ENCODE measurements around the gene RALGPS2. TPM values are rescaled to one million over a fixed set of nuclear protein-coding genes. Genes with fewer than 3 reads are reported as not detected.
A peak's percentile ranks its signal among the peaks of the same experiment; 100 is the strongest.

Gene RALGPS2
- total and polyA plus RNA-seq, 2 of the 13 experiments (the other 11 are each of a cell fraction or from before 2014, with no cell fraction given) = 15.6 to 36.0 TPM

GRCh38 chr1:178819123-178819522 is 94.1 kb downstream of the RALGPS2 start:
- Histone ChIP-seq H3K9me3 (ENCODE audit: low read length) (no peaks in the 10 kb centered on the region), H3K27ac (ENCODE audit: extremely low read length, insufficient read depth, low read length) (no peak overlapping the region), H3K4me3 (replicated peaks in 1 of 3; ENCODE audit: insufficient read depth in 1 of 3, low read depth in 2 of 3, low read length in 3 of 3) (no peak overlapping the region), H3K79me2 (ENCODE audit: insufficient read depth, low read length) (no peaks in the 10 kb centered on the region), H3K4me2 (ENCODE audit: low read depth, low read length) (no peak overlapping the region), H3K9ac (ENCODE audit: insufficient read depth, low read depth, low read length) (no peak overlapping the region), H3K4me1 (ENCODE audit: insufficient read depth, low read length) (no peaks in the 10 kb centered on the region), H2AFZ (ENCODE audit: low read length) (no peak overlapping the region), H4K20me1 (ENCODE audit: insufficient read depth, low read length) (no peaks in the 10 kb centered on the region), H3K27me3 (ENCODE audit: control insufficient read depth in 1 of 2, insufficient read depth in 2 of 2, low read length in 2 of 2) (no peaks in the 10 kb centered on the region), H3K36me3 (replicated peaks in 1 of 2; ENCODE audit: control insufficient read depth in 1 of 2, insufficient read depth in 2 of 2, low read length in 2 of 2) (peaks cover 0 to 10% of the 10 kb centered on the region in 2 experiments; a peak in 3 of 5 replicates)
- in situ Hi-C loops (cut with HindIII; ENCODE audit: extremely low pct_ligation_motif_present, low pct_unique_long_range_greater_than_20kb) (no loop called here), intact Hi-C loops (cut with micrococcal nuclease; ENCODE audit: unreplicated experiment) (no loop called here)
- CTCF ChIA-PET (ENCODE audit: low intra/inter-chr PET ratio, low total read pairs) = no interaction called here
- POLR2A ChIA-PET = no interaction called here
- no TSS peak for BruUV-seq (replicated peaks)
- ATAC-seq (no peak), DNase-seq (ENCODE audit: low spot score) (peak; percentile 3), FAIRE-seq (no peak)
- 92% methylated on average over 4 of the region's 4 CpGs for WGBS (ENCODE audit: low lambda C conversion rate)
- TF ChIP-seq REST (IDR thresholded peaks at IDR 0.05; ENCODE audit: borderline replicate concordance in 1 of 2, low read depth in 1 of 2, low read length in 2 of 2) (no peak), ZNF121 (CRISPR knock-in tag; IDR thresholded peaks at IDR 0.05) (peak; percentile 3; the same call in 1 of the 2 replicates), ZKSCAN1 (IDR thresholded peaks at IDR 0.05; ENCODE audit: low read length) (no peak), AHR (CRISPR knock-in tag; IDR thresholded peaks at IDR 0.05) (no peak), ZNF704 (CRISPR knock-in tag; IDR thresholded peaks at IDR 0.05; ENCODE audit: borderline replicate concordance) (no peak)

Data from HepG2 (cell line).